Mesenchymal stem cell (in vitro differentiated cells and primary cell): Measurements from ENCODE around the gene NEK11.

Source experiments
- DNase-seq: peaks from one replicate; pipeline ENCODE4 v3.0.0-alpha.2; 2013
- H2AFZ ChIP-seq: one replicate; pipeline ENCODE4 v1.6.1; 2013; ENCODE audit warnings: low read depth, mild to moderate bottlenecking, control low read depth, inconsistent platforms, low read length, moderate library complexity
- H2AK5ac ChIP-seq: 2 replicates; pipeline ENCODE4 v1.6.1; 2013; ENCODE audit warnings: low read length, moderate library complexity, mild to moderate bottlenecking, inconsistent platforms; ENCODE audit not compliant: severe bottlenecking
- H2BK120ac ChIP-seq: one replicate; pipeline ENCODE4 v1.6.1; 2013; ENCODE audit warnings: low read depth, mild to moderate bottlenecking, inconsistent platforms, low read length, moderate library complexity
- H2BK12ac ChIP-seq, 2 experiments: one replicate each; pipeline ENCODE4 v1.6.1; 2013; ENCODE audit warnings: inconsistent platforms in 2 of 2, low read length in 2 of 2, mild to moderate bottlenecking in 2 of 2, moderate library complexity in 2 of 2, control low read depth in 1 of 2
- H2BK15ac ChIP-seq: one replicate; pipeline ENCODE4 v1.6.1; 2013; ENCODE audit warnings: mild to moderate bottlenecking, low read depth, inconsistent platforms; ENCODE audit not compliant: poor library complexity, severe bottlenecking
- H2BK5ac ChIP-seq: 2 replicates; pipeline ENCODE4 v1.6.1; 2013; ENCODE audit warnings: low read depth, mild to moderate bottlenecking, low read length, control low read depth, inconsistent platforms; ENCODE audit not compliant: poor library complexity, severe bottlenecking
- H3K14ac ChIP-seq, 2 experiments: one replicate each; pipeline ENCODE4 v1.6.1; 2013; ENCODE audit warnings: inconsistent platforms in 2 of 2, low read length in 2 of 2, control low read depth in 1 of 2, mild to moderate bottlenecking in 1 of 2, moderate library complexity in 1 of 2
- H3K18ac ChIP-seq, 2 experiments: one replicate each; pipeline ENCODE4 v1.6.1; 2013; ENCODE audit warnings: inconsistent platforms in 2 of 2, low read length in 2 of 2, control low read depth in 1 of 2, low read depth in 1 of 2, mild to moderate bottlenecking in 1 of 2
- H3K23ac ChIP-seq, 2 experiments: one replicate each; pipeline ENCODE4 v1.6.1; 2013; ENCODE audit warnings: inconsistent platforms in 2 of 2, low read length in 2 of 2, mild to moderate bottlenecking in 2 of 2, moderate library complexity in 2 of 2, control low read depth in 1 of 2
- H3K27ac ChIP-seq: 2 replicates; pipeline ENCODE4 v1.5.1; 2013; ENCODE audit warnings: mild to moderate bottlenecking, moderate library complexity, low read length, control low read depth, inconsistent platforms; ENCODE audit not compliant: poor library complexity, severe bottlenecking
- H3K27me3 ChIP-seq, 2 experiments: 2 replicates each; pipeline versions ENCODE4 v1.6.1 to v1.7.0; 2013; ENCODE audit warnings: low read length in 2 of 2, mild to moderate bottlenecking in 2 of 2, moderate library complexity in 2 of 2, control low read depth in 1 of 2, inconsistent platforms in 1 of 2; ENCODE audit not compliant: control insufficient read depth in 1 of 2, insufficient read depth in 1 of 2
- H3K36me3 ChIP-seq, 2 experiments: 2 replicates each; pipeline versions ENCODE4 v1.6.1 to v1.7.0; 2013; ENCODE audit warnings: low read length in 2 of 2, control low read depth in 1 of 2, inconsistent platforms in 1 of 2, low read depth in 1 of 2, mild to moderate bottlenecking in 1 of 2; ENCODE audit not compliant: insufficient read depth in 2 of 2, control insufficient read depth in 1 of 2
- H3K4ac ChIP-seq, 2 experiments: one replicate each; pipeline ENCODE4 v1.6.1; 2013; ENCODE audit warnings: inconsistent platforms in 2 of 2, low read length in 2 of 2, mild to moderate bottlenecking in 2 of 2, moderate library complexity in 2 of 2, control low read depth in 1 of 2, low read depth in 1 of 2
- H3K4me1 ChIP-seq: 2 replicates; pipeline ENCODE4 v1.6.1; 2013; ENCODE audit warnings: low read depth, low read length, control low read depth; ENCODE audit not compliant: control insufficient read depth, insufficient read depth
- H3K4me2 ChIP-seq: 2 replicates; pipeline ENCODE4 v1.6.1; 2013; ENCODE audit warnings: low read length, mild to moderate bottlenecking, inconsistent platforms; ENCODE audit not compliant: poor library complexity, severe bottlenecking
- H3K4me3 ChIP-seq, 2 experiments: 2 replicates each; pipeline versions ENCODE4 v1.5.1 to v1.7.0; 2013; ENCODE audit warnings: low read length in 2 of 2, mild to moderate bottlenecking in 2 of 2, control low read depth in 1 of 2, low read depth in 1 of 2; ENCODE audit not compliant: insufficient read depth in 1 of 2
- H3K79me1 ChIP-seq: replicated peaks from 2 replicates; pipeline ENCODE4 v1.6.1; 2013; ENCODE audit warnings: mild to moderate bottlenecking, control low read depth, low read length, inconsistent platforms; ENCODE audit not compliant: poor library complexity, severe bottlenecking
- H3K9ac ChIP-seq: 2 replicates; pipeline ENCODE4 v1.7.0; 2013; ENCODE audit warnings: mild to moderate bottlenecking, low read length, moderate library complexity
- H3K9me3 ChIP-seq: 2 replicates; pipeline ENCODE4 v1.7.0; 2013; ENCODE audit warnings: mild to moderate bottlenecking, low read length; ENCODE audit not compliant: control insufficient read depth
- H4K8ac ChIP-seq: one replicate; pipeline ENCODE4 v1.6.1; 2013; ENCODE audit warnings: inconsistent platforms, mild to moderate bottlenecking, low read length, moderate library complexity
- H4K91ac ChIP-seq: one replicate; pipeline ENCODE4 v1.6.1; 2013; ENCODE audit warnings: mild to moderate bottlenecking, low read length, inconsistent platforms
- WGBS: methylation state at CpG from one replicate; pipeline ENCODE4 v1.1.7; 2013; ENCODE audit warnings: mixed read lengths; 5-methylcytosine and 5-hydroxymethylcytosine counted together

NEK11 gene

DNA sequence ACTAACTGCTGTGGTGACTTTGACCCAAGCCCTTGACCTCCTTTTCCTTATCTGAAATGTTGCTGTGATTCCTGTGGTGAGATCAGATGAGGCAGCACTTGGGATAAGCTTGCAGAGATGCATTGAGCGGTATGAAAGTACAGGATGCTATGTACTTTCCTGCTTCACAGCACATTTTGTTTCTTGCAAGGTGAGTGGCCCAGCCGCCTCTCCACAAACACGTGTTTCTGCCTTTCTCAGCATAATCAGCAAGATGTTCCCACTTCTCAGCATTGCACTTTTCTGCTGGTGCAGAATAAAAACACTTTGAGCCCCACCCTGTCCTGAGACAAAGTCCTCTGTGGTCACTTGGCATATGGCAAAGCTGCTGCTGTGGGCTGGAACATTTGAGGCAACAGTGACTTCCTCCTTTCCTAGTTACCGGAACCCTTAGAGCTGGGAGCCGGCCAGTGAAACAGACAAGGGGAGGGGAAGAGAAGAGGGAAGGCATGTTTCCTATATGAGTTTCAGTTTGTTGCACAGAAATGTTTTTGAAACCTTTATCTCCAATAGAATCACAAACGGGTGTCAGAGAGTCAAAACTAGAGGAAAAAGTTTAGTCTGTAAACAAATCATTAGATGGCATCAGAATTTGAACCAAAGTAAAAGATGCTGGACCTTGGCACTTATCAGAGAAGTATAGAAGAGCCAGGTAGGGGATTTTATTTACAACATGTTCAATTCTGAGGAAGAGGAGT lies 359.9 kb downstream of the NEK11 start:
- no peak overlapping the region for H4K91ac ChIP-seq
- no peak overlapping the region for H3K4me3 ChIP-seq
- H3K4ac ChIP-seq: no peak overlapping the region
- H3K23ac ChIP-seq: no peak overlapping the region
- H3K9ac ChIP-seq: no peak overlapping the region
- H2AFZ ChIP-seq: no peak overlapping the region
- peaks cover 7% of the 10 kb centered on the region for H3K4me1 ChIP-seq
- H3K27ac ChIP-seq: no peak overlapping the region
- H2BK5ac ChIP-seq: no peak overlapping the region
- 74% methylated on average over 6 of the region's 6 CpGs for WGBS
- peaks cover 31% of the 10 kb centered on the region for H3K79me1 ChIP-seq
- H2BK120ac ChIP-seq: no peak overlapping the region
- no peak overlapping the region for H2AK5ac ChIP-seq
- H3K18ac ChIP-seq: no peak overlapping the region
- no peak overlapping the region for H4K8ac ChIP-seq
- peaks cover 26 to 36% of the 10 kb centered on the region in 2 experiments for H3K36me3 ChIP-seq
- DNase-seq: peak; percentile 42
- H2BK15ac ChIP-seq: no peak overlapping the region
- no peak overlapping the region for H3K14ac ChIP-seq
- H3K9me3 ChIP-seq: no peaks in the 10 kb centered on the region
- no peak overlapping the region for H2BK12ac ChIP-seq
- H3K27me3 ChIP-seq: no peaks in the 10 kb centered on the region
- H3K4me2 ChIP-seq: no peak overlapping the region

DNA sequence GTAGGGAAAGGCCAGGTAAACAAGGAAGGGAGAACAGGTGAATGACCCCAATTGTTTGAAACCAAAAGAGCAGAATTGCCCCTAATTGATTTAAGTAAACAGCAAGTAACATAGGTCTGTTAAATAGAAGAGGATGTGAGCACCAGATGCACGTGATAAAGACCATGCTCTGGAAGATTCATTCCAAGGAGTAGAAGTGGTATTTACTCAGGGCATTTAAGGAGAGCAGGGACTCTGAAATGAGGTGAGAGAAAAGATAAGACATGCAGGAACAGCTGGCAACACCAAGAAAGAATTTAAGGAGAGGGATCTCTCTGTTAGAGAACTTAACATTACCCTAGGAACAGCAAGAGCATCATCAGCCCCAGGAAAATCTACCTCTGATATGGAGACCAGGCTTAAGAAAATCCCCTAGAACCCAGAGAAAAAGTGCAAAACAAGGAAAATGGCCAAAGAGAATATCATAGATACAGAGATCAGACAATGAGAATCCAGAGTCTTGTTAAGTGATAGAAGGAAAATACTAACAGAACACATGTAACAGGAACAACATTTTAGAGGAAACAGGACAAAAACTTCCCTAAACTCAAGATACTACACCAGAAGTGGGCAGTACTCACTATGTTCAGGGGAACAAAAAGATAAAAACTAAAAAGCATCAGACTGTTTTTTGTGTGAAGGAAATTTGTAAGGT lies 361.3 kb downstream of the NEK11 start:
- H3K9me3 ChIP-seq: no peaks in the 10 kb centered on the region
- 61% methylated on average over 1 of the region's 1 CpG for WGBS
- H3K4me3 ChIP-seq: no peak overlapping the region
- H2BK120ac ChIP-seq: no peak overlapping the region
- H3K9ac ChIP-seq: peak overlapping the region; percentile 2
- H2AK5ac ChIP-seq: no peak overlapping the region
- no peak overlapping the region for H2BK5ac ChIP-seq
- H2BK15ac ChIP-seq: no peak overlapping the region
- H3K14ac ChIP-seq: no peak overlapping the region
- no peaks in the 10 kb centered on the region for H3K27me3 ChIP-seq
- peaks cover 19% of the 10 kb centered on the region for H3K79me1 ChIP-seq
- no peak overlapping the region for H2BK12ac ChIP-seq
- no peak overlapping the region for H3K23ac ChIP-seq
- no peak overlapping the region for H3K18ac ChIP-seq
- H3K4me2 ChIP-seq: no peak overlapping the region
- no peak overlapping the region for H4K91ac ChIP-seq
- H4K8ac ChIP-seq: no peak overlapping the region
- no peak overlapping the region for H3K27ac ChIP-seq
- H2AFZ ChIP-seq: no peak overlapping the region
- H3K36me3 ChIP-seq: peaks cover 24 to 36% of the 10 kb centered on the region in 2 experiments
- peaks cover 1% of the 10 kb centered on the region for H3K4me1 ChIP-seq
- DNase-seq: no peak
- no peak overlapping the region for H3K4ac ChIP-seq

DNA sequence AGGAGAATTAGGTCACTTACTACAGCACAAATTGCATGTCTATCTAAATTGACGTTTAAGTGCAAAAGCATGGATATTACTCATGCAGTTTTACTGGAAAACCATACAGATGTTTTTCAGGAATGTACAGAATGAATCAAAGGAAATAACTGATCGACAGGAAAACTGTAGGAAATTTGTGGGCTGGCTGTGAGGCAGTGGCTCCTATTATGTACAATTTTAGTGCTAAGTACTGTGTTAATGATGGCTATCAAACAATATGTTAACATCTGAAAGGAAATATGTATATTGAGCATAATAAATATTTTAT lies 361.8 kb downstream of the NEK11 start:
- Histone ChIP-seq H3K9me3 (no peaks in the 10 kb centered on the region), H2BK12ac (no peak overlapping the region), H4K91ac (no peak overlapping the region), H3K27me3 (no peaks in the 10 kb centered on the region), H3K14ac (no peak overlapping the region), H2AFZ (no peak overlapping the region), H3K4ac (no peak overlapping the region), H3K79me1 (peaks cover 15% of the 10 kb centered on the region), H2BK5ac (no peak overlapping the region), H3K4me2 (no peak overlapping the region), H3K4me3 (no peak overlapping the region), H4K8ac (no peak overlapping the region), H3K4me1 (no peaks in the 10 kb centered on the region), H3K36me3 (peaks cover 19 to 31% of the 10 kb centered on the region in 2 experiments), H2BK15ac (no peak overlapping the region), H2AK5ac (no peak overlapping the region), H2BK120ac (no peak overlapping the region), H3K9ac (peak overlapping the region; percentile 2), H3K23ac (no peak overlapping the region), H3K18ac (no peak overlapping the region), H3K27ac (no peak overlapping the region)
- WGBS: 61% methylated on average over 2 of the region's 2 CpGs
- DNase-seq: no peak

DNA sequence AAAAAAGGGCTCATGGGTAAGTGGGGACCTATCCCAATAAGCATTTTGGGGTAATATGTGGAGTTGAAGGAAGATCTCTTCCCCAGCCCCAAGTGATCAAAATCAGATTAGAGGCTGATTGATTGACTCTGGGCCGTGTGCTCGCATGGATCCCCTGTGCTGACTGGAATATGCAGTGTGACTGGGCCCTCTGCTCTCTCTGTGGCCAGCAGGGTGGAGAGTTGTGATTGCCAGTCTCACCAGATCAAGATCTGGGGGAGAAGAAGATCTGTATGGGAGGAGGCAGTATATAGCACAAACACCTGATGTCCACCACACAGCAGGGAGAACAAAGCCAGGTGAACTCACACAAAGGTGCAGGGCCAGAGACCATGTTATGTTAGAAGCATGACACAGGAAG lies 363.7 kb downstream of the NEK11 start:
- H2BK15ac ChIP-seq: no peak overlapping the region
- no peak overlapping the region for H3K23ac ChIP-seq
- H2BK120ac ChIP-seq: no peak overlapping the region
- no peak overlapping the region for H3K9ac ChIP-seq
- H3K79me1 ChIP-seq: peaks cover 1% of the 10 kb centered on the region
- H3K9me3 ChIP-seq: no peaks in the 10 kb centered on the region
- H3K18ac ChIP-seq: no peak overlapping the region
- DNase-seq: no peak
- H3K14ac ChIP-seq: no peak overlapping the region
- H3K4me2 ChIP-seq: no peak overlapping the region
- no peak overlapping the region for H3K4me3 ChIP-seq
- H3K36me3 ChIP-seq: peaks cover 8 to 12% of the 10 kb centered on the region in 2 experiments
- no peak overlapping the region for H2AFZ ChIP-seq
- H3K4ac ChIP-seq: no peak overlapping the region
- H4K91ac ChIP-seq: no peak overlapping the region
- H3K27ac ChIP-seq: no peak overlapping the region
- H3K27me3 ChIP-seq: no peaks in the 10 kb centered on the region
- 100% methylated on average over 2 of the region's 2 CpGs for WGBS
- H3K4me1 ChIP-seq: no peaks in the 10 kb centered on the region
- no peak overlapping the region for H2BK5ac ChIP-seq
- no peak overlapping the region for H2BK12ac ChIP-seq
- no peak overlapping the region for H2AK5ac ChIP-seq
- H4K8ac ChIP-seq: no peak overlapping the region
